Measurements from ENCODE around the gene FOXRED2. TPM values are rescaled to one million over a fixed set of nuclear protein-coding genes. Genes with fewer than 3 reads are reported as not detected.
A peak's percentile ranks its signal among the peaks of the same experiment; 100 is the strongest.

FOXRED2 gene
- polyA plus RNA-seq, 3 donors = 23.2 to 25.6 (median 24.5) TPM

- no peak for DNase-seq (ENCODE audit: low read depth in 3 of 3, low spot score in 2 of 3)
These were observed 35.5 kb downstream of the FOXRED2 start for GRCh38 chr22:36471341-36471821.

GRCh38 chr22:36470994-36471331, 35.9 kb downstream of the FOXRED2 start:
- DNase-seq (ENCODE audit: low read depth in 3 of 3, low spot score in 2 of 3) = no peak

- peak; percentile 72 to 82 (median 78) for DNase-seq (ENCODE audit: low read depth in 3 of 3, low spot score in 2 of 3)
These were observed 36.5 kb downstream of the FOXRED2 start for GRCh38 chr22:36470162-36470993.

- no peak for DNase-seq (ENCODE audit: low read depth in 3 of 3, low spot score in 2 of 3)
These were observed 37.6 kb downstream of the FOXRED2 start for GRCh38 chr22:36469094-36469710.

- no peak for DNase-seq (ENCODE audit: low read depth in 3 of 3, low spot score in 2 of 3)
These were observed 38.9 kb downstream of the FOXRED2 start for GRCh38 chr22:36467946-36468345.

GRCh38 chr22:36467042-36467810, 39.6 kb downstream of the FOXRED2 start:
- no peak for DNase-seq (ENCODE audit: low read depth in 3 of 3, low spot score in 2 of 3)

GRCh38 chr22:36466258-36466657, 40.6 kb downstream of the FOXRED2 start:
- no peak for DNase-seq (ENCODE audit: low read depth in 3 of 3, low spot score in 2 of 3)

GRCh38 chr22:36465232-36466021, 41.4 kb downstream of the FOXRED2 start:
- DNase-seq (ENCODE audit: low read depth in 3 of 3, low spot score in 2 of 3) = no peak

- DNase-seq (ENCODE audit: low read depth in 3 of 3, low spot score in 2 of 3) = no peak
These were observed 42.1 kb downstream of the FOXRED2 start for GRCh38 chr22:36464715-36465231.

- DNase-seq (ENCODE audit: low read depth in 3 of 3, low spot score in 2 of 3) = no peak
These were observed 43.1 kb downstream of the FOXRED2 start for GRCh38 chr22:36463783-36464184.

GRCh38 chr22:36461665-36462649, 44.9 kb downstream of the FOXRED2 start:
- peak in 2 of 3 donors; percentile 47 to 72 for DNase-seq (ENCODE audit: low read depth in 3 of 3, low spot score in 2 of 3)

GRCh38 chr22:36460202-36460601, 46.6 kb downstream of the FOXRED2 start:
- DNase-seq (ENCODE audit: low read depth in 3 of 3, low spot score in 2 of 3) = no peak

GRCh38 chr22:36457688-36458450, 49.0 kb downstream of the FOXRED2 start:
- no peak for DNase-seq (ENCODE audit: low read depth in 3 of 3, low spot score in 2 of 3)

- DNase-seq (ENCODE audit: low read depth in 3 of 3, low spot score in 2 of 3) = no peak
These were observed 50.4 kb downstream of the FOXRED2 start for GRCh38 chr22:36456464-36456845.

GRCh38 chr22:36455571-36456463, 51.0 kb downstream of the FOXRED2 start:
- no peak for DNase-seq (ENCODE audit: low read depth in 3 of 3, low spot score in 2 of 3)

GRCh38 chr22:36454916-36455570, 51.8 kb downstream of the FOXRED2 start:
- peak in 2 of 3 donors; percentile 62 to 65 for DNase-seq (ENCODE audit: low read depth in 3 of 3, low spot score in 2 of 3)

GRCh38 chr22:36453855-36454378, 52.9 kb downstream of the FOXRED2 start:
- DNase-seq (ENCODE audit: low read depth in 3 of 3, low spot score in 2 of 3) = no peak
